PFSK-1 (cell line): ENCODE data around the gene ARHGEF16.

Experiments
- FOXP2 ChIP-seq: optimal IDR thresholded peaks from 2 replicates; pipeline ENCODE3; 2011; ENCODE audit warnings: borderline replicate concordance, control low read depth, inconsistent platforms; ENCODE audit not compliant: insufficient read depth; ENCODE audit errors: extremely low read length, extremely low read depth
- POLR2AphosphoS5 ChIP-seq: IDR thresholded peaks from 2 replicates; pipeline ENCODE4 v1.6.1; 2012; ENCODE audit warnings: low read depth, mild to moderate bottlenecking, control low read depth, low read length, moderate library complexity
- SIN3A ChIP-seq: IDR thresholded peaks from 2 replicates; pipeline ENCODE4 v1.6.1; 2012; ENCODE audit warnings: mild to moderate bottlenecking, low read length, moderate library complexity, borderline replicate concordance; ENCODE audit not compliant: insufficient read depth
- TAF1 ChIP-seq: IDR thresholded peaks from 2 replicates; pipeline ENCODE4 v1.6.1; 2012; ENCODE audit warnings: low read length, control low read depth, borderline replicate concordance; ENCODE audit not compliant: insufficient read depth
- TF ChIP-seq, protein P1 (sequence below), 2 experiments: IDR thresholded peaks; 2 replicates each; pipeline versions ENCODE4 v1.6.1 to v1.8.0; 2011 to 2012; ENCODE audit warnings: low read depth in 2 of 2, low read length in 2 of 2, control low read depth in 1 of 2, inconsistent platforms in 1 of 2, mild to moderate bottlenecking in 1 of 2, moderate library complexity in 1 of 2; ENCODE audit not compliant: insufficient read depth in 1 of 2

ARHGEF16 gene

GRCh38 chr1:3506041-3506440 is 51.6 kb downstream of the ARHGEF16 start:
- TF ChIP-seq, protein P1, sequence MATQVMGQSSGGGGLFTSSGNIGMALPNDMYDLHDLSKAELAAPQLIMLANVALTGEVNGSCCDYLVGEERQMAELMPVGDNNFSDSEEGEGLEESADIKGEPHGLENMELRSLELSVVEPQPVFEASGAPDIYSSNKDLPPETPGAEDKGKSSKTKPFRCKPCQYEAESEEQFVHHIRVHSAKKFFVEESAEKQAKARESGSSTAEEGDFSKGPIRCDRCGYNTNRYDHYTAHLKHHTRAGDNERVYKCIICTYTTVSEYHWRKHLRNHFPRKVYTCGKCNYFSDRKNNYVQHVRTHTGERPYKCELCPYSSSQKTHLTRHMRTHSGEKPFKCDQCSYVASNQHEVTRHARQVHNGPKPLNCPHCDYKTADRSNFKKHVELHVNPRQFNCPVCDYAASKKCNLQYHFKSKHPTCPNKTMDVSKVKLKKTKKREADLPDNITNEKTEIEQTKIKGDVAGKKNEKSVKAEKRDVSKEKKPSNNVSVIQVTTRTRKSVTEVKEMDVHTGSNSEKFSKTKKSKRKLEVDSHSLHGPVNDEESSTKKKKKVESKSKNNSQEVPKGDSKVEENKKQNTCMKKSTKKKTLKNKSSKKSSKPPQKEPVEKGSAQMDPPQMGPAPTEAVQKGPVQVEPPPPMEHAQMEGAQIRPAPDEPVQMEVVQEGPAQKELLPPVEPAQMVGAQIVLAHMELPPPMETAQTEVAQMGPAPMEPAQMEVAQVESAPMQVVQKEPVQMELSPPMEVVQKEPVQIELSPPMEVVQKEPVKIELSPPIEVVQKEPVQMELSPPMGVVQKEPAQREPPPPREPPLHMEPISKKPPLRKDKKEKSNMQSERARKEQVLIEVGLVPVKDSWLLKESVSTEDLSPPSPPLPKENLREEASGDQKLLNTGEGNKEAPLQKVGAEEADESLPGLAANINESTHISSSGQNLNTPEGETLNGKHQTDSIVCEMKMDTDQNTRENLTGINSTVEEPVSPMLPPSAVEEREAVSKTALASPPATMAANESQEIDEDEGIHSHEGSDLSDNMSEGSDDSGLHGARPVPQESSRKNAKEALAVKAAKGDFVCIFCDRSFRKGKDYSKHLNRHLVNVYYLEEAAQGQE (IDR thresholded peaks at IDR 0.05; ENCODE audit: insufficient read depth in 1 of 2, low read depth in 2 of 2, low read length in 2 of 2) = no peak
- TF ChIP-seq TAF1 = no peak
- no peak for TF ChIP-seq FOXP2
- TF ChIP-seq POLR2AphosphoS5 = no peak
- no peak for TF ChIP-seq SIN3A

DNA sequence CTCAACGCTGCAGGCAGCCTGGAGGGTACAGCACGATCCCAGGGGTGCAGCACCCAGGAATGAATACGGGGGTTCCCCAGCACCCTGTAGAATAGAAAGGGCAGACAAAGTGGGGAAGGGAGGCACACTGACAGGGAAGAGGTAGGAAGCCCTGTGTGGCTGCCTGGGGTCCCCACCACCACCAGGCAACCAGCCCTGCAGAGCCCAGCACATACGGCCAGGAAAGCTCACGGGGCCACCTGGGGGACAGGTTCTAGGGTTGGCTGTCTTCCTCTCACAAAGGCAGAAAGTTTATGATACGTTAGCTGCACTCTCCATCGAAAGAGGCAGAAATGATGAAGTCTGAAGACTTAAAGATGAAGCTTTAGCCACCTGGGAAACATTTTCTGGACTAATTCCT is 52.5 kb downstream of the ARHGEF16 start:
- no peak for TF ChIP-seq FOXP2
- TF ChIP-seq TAF1 = no peak
- TF ChIP-seq POLR2AphosphoS5 = no peak
- TF ChIP-seq, protein P1 (IDR thresholded peaks at IDR 0.05; ENCODE audit: insufficient read depth in 1 of 2, low read depth in 2 of 2, low read length in 2 of 2) = no peak
- no peak for TF ChIP-seq SIN3A

DNA sequence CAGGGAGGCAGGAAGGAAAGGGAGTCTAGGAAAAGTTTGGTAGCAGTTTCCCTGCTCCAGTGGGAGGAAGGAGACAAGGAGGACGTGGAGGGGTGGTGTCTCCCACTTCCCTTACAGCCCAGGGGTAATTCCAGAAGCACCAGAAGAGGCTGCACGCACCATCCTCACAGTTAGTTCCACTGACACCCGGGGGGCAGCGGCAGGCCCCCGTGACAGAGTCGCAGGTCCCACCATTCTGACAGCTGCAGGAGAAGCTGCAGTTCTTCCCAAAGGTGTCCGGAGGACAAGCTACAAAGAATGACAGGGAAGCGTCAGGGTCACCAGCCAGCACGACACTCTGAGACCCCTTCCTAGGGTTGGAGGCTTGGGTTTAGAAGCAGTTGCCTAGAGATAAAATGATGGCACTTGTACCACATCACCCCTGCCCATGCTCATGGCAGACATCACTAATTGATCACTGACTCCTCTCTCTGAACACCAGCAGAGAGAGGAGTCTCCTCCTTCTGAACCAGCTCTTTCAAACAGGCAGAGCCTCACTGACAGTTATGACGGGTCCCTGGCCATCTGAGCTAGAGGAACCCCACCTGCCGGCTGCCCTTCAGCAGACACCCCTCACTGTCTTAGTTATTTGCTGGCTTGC is 53.3 kb downstream of the ARHGEF16 start:
- TF ChIP-seq FOXP2 (no peak), SIN3A (no peak), POLR2AphosphoS5 (no peak)

DNA sequence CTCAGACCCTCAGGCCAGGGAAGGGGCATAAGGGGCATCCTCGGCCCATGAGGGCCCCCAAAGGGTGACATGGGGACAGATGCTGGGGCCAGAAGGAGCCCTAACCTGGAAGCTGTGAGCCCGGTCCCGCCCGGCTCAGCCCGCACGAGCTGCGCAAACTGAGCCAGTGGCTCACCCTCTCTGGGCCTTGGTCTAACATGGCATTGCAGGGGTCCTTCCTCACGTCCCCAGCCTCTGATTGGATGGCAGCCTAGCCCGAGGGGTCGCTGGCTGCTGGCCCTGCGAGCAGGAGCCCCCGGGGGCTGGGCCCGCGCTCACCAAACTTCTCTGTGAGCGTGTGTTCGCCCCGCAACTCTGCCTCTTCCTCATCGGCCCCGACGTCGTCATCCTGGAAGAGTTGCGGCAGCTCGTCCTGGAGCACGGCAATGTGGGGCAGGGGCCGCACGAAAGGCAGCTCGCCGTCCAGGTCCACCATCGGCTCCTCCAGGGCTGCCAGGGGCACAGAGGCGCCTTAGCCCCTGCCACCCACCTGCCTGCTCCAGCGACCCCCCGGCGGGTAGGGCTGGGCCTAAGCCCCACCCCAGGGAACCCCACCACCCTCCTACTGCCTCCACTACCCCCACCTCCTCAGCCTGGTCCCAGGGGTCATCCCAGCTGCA is 54.4 kb downstream of the ARHGEF16 start:
- TF ChIP-seq FOXP2 (no peak), POLR2AphosphoS5 (no peak), TAF1 (no peak), SIN3A (no peak)
- TF ChIP-seq, protein P1 (IDR thresholded peaks at IDR 0.05; ENCODE audit: insufficient read depth in 1 of 2, low read depth in 2 of 2, low read length in 2 of 2) = no peak

- TF ChIP-seq FOXP2 = no peak
- TF ChIP-seq POLR2AphosphoS5 = no peak
- TF ChIP-seq, protein P1 (IDR thresholded peaks at IDR 0.05; ENCODE audit: insufficient read depth in 1 of 2, low read depth in 2 of 2, low read length in 2 of 2) = no peak
- no peak for TF ChIP-seq TAF1
- TF ChIP-seq SIN3A = no peak
These were observed 55.3 kb downstream of the ARHGEF16 start for GRCh38 chr1:3509721-3510120.
